ENCODE data around the gene ELK4.

The ELK4 gene

DNA sequence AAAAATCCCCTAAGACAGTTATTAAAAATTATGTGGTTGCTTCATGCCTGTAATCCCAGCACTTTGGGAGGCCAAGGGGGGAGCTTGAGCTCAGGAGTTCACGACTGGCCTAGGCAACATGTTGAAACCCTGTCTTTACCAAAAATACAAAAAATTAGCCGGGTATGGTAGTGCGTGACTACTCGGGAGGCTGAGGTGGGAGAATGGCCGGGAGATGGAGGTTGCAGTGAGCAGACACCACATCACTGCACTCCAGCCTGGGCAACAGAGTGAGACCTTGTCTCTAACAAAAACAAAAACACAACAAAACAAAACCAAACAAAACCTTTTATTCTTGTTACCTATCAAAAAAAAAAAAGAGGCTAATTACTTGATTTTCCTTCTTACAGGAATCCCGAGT, 2.1 kb downstream of the ELK4 start:
- no peak for DNase-seq

DNA sequence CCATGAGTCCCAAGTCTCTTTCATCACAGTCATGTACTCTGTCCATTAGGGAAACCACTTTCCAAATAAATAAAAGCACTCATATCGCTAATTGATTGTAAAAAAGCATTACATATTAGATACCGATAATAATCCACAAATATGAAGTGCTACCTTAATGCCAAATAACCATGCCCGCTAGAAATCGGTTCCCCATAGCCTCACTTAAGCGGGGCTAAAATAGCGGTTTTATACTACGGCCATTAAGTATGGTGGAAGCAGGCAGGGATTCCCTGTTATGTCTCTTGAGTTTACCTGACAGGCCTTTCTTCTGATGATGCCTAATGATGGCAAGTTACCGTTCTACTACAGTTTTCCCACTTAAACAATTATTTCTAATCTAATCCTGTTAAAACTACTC, 3.9 kb downstream of the ELK4 start:
- no peak for DNase-seq

DNA sequence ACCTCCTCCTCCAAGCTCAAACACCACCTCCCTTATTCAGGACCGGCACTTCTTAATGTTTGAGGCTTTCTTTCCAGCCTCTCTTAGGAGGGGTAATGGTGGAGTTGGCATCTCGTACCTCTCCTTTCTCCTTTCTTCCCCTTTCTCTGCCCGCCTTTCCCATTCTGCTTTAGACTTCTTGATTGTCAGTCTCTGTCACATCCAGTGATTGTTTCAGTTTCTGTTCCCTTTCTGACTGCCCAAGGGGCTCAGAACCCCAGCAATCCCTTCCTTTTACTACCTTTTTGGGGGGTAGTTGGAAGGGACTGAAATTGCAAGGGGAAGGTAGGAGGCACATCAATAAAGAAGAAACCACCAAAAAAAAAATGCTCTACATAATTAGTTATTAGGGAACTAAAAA, 5.6 kb downstream of the ELK4 start:
- no peak for DNase-seq

DNA sequence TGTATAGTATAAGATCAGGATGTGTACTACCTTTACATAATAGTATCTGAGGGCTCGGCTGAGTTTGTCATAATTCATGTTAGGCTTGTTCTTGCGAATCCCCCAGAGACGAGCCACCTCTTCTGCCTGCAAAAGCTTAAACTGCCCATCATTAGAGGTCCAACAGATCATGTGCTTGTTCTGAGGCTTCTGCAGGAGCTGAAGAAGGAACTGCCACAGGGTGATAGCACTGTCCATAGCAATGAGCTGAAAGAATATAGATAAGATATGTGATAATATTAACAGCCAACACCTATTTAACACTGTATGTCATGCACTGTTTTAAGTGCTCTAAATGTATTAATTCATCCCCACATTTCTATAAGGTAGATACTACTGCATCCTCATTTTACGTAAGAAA, 8.2 kb downstream of the ELK4 start:
- no peak for DNase-seq

DNA sequence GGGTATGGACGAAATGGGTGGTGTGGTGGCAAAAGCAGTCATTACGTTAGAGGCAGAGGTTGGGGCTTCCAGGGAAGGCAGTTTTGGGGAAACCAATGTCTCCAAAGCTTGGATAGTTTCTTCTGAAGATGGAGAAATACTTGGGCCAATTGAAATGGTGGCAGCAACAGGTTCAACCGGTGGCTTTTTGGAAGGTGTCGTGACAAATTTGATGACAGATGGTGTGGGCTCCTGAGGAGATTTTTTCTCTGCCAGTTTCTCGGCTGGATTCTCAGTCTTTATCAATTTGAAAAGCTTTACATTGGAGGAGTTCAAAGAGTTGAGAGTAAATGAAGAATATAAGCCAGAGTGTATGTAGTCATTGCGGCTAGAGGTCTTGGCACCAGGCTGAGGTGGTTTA, 11.5 kb downstream of the ELK4 start:
- no peak for DNase-seq

DNA sequence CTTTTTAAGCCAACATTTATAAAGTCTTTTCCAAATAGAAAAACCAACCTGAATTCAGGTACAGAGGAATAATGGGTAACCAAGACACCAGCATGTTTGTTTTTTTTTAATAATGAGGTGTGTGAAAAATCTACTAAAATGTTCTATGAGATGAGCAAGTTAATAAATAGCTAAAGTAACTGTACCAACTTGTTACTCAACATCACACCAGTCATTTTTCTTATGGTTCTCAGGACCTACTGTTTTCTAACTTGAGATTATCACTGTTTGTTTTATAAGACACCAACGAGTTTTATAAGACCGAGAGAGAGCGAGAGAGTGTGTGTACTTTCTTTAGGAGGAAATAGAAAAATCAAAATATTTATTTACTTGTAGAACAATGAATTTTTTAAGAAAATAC, 12.4 kb downstream of the ELK4 start:
- no peak for DNase-seq

DNA sequence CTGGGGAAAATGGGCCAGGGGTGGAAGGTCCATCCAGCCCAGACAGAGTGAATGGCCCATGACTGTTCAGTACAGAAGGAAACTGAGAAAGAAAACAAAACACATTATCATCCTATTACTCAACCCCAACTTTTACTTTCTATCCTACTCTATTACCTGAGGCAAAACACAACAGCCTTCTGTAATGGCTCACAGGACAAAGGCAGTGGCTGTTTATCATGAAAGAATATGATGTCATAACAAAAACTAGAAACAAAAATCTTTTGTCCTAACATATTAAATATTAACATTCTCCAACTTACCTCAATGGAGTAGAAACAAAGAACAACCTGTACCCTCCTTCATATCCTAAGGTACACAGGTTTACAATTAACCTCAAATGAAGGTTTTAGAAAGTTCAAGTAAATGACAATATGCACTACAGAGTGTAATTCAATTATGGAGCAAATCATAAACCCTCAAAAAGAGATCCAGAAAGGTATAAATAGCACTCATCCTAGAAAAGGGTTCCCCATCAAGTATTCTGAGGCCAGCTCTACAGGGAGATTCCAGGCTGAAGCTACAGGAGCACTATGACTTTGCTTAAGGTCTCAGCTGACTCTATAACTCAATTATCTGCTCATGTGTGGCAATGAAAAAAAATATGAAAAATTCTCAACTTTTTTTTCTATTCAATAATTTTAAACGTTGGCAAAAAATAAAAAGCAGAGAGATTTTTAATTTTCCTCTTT, 15.1 kb downstream of the ELK4 start:
- no peak for DNase-seq

DNA sequence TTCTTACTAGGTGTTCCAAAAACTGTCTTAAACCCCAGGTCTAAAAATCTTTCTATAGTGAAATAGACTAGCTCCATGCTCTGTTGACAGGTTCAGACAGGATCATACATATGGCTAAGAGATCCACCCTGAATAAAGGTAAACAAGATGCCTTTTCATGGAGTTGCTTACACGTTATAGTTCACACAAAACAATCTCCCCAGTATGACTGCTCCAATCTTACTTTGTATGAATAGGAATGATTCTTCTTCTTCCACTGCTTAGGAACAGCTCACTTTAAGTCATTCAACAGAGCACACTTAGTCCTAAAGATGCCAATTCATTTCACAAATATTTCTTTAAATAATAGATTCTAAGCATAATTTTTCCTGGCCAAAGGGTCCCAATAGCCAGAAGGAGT, 16.0 kb downstream of the ELK4 start:
- DNase-seq: no peak

DNA sequence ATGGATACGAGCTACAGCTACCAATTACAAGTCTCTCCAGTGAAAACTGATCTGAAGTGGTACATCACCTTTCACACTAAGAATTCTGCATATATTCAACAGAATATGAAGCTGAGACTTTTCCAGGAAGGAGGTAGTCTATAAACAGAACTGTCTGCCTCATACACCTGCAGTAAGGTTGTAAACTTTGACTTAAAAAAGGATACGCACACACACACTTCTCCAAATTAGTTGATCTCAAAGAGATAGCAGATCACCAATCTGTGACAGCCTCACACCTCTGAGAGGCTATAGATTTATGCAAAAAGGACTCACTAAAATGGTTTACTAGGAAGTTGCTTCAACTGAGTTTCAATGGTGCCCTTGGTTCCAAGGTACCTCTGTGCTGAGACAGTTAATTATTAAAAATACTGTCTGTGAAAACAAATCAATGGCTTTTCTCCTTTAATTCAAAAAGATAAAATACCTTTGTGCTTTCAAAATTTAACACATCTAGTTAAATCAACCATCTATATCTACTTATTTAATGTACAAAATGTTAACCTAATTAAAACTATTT, 17.9 kb downstream of the ELK4 start:
- DNase-seq: no peak

DNA sequence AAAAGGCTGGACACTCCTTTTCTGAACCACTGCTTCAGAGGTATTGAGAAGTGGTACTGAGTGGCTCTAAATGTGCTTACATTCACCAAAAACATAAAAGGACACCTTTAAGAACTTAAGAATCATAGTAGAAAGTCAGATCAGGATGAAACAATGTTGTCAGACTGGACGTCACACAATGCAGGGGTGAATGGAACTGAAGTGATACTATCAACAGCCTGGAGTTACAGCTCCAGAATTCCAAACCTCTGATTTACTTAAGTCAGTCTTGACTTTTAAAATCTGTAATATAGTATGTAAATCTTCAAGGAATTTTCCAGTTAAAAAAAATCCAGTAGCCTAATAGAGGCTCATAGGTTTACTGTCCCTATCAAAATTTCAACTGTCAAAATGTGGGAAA, 19.3 kb downstream of the ELK4 start:
- DNase-seq: no peak

DNA sequence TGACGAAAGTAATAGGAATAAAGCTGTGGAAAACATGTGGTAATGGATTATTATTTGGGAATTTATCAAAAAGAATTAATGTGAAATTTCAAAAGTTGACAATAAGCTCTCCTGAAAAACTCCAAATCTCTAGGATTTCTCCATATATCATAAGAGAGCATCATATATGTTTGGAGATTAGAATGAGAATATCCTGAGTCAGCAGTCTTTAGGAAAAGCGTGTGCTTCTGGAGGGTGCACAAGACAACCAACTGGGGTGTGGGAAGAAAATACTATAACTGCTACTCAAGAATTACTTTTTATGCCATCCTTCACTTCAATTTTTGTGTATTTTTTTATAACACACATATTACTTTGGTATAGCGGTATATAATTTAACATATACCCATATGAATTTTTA, 19.7 kb downstream of the ELK4 start:
- no peak for DNase-seq

DNA sequence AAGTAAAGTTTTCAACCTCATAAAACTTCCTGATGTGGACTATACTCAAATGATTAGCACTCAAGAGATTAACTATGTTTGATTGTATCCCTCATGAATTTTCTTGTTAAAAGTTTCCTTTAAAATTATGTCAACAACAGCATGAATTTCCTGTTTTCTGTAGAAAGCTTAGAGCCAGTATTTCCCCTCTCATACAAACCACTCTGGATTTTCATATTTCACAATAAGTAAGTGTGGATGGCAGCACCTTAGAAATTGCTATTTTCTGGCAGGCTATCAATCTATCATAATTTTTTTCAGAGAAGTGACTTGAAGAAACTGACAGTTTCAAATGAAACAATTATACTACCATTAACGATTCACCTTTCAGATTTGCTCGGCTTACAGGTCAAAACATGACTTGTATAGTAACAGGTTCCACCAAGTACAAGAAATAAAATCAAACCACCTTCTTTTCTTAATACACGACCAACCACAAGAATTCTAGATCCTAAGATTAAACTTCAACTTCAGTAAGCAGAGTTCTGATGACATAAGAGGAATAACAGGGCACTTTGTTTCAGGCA, 20.8 kb downstream of the ELK4 start:
- DNase-seq: no peak

DNA sequence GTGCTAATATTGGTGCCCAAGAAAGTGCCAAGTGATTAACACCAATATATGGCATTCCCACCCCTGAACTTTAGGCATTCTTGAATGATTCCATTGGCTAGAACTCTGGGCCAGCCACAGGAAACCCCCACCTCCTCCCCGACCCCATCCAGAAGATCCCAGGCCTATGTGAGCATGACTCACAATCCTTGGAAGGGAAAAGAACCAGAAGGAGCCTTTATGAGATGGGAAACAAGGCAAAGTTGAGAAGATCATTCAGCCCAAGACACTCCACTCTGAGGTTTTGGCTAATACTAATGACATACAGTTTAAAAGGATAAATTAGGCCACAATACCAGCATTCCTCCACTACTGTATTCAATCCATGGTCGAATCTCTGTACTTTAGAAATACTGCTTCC, 21.8 kb downstream of the ELK4 start:
- no peak for DNase-seq

DNA sequence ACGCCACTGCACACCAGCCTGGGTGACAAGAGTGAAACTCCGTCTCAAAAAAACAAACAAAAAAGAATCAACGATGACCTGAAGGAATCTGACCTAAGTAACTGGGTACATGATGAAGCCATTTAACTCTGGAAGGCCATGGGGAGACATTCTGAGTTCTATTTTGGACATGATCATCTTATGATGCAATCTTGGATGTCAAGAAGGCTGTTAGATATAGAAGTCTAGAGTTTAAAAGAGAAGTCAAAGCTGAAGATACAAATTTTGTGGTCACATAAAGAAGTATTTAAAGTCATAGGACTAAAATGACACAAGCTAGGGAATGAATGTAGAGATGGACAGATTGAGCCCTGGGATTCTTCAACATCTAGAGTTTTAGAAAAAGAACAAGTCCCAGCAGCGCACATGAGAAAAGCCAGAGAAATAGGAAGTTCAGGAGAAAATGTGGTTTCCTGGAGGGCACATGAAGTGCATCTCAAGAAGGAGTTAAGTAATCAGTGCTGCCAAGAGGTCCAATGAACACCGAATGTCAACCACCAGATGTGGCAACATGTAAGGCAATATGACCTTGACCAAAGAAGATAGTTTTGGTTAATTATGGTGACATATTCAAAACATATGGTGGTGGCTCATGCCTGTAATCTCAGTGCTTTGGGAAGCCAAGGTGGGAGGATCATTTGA, 26.8 kb downstream of the ELK4 start:
- no peak for DNase-seq

DNA sequence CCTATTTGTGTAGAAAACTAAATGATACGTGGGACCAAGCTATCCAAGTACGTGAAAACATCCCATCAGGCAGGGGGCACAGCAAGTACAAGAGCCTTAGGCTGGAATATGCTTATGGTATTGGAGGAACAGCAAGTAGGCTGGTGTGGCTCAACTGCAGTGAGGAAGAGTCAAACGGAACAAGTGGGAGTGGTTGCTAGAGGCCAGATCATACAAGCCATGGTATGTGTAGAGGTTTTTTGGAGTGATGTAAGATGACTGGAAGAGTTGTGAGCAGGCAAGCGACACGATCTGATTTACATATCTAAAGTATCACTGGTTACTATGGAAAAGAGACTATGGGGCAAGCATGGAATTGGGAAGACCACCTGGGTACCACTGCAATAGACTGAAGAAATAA, 27.8 kb downstream of the ELK4 start:
- DNase-seq: no peak

DNA sequence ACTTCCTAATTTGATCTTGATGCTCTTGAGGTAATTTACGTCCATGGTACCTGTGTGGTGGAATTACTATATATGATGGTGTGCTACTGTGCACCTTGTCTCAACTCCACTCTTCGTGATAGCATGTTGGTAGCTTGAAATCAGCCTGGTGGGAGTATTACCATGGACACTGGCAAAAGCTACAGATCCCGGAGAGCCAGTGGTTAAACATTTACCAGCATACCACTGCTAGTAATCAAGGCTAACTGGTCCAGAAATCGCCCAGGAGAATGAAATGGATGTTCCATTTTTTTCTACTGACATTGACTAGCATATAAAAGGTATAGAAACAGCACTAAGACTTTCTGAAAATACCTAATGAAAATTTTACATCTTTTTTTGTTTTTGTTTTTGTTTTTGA, 30.6 kb downstream of the ELK4 start:
- no peak for DNase-seq

DNA sequence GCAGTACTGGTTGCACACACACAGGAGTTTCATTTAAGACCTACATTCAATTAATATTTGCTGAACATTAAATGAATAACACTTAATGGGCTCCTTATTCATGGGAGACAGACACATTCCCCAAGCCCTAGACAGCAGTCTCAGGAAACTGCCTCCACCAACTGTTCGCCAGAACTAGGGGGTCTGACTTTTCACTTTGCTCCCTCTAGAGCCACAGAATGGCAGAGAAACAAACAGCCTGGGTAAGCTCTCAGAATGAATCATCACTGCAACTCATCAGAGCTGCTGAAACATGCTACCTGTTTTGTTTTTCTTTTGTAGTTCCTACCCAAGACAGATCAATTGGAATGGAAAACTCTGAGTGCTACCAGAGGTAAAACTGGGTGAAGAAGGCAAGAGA, 31.7 kb downstream of the ELK4 start:
- DNase-seq: no peak

DNA sequence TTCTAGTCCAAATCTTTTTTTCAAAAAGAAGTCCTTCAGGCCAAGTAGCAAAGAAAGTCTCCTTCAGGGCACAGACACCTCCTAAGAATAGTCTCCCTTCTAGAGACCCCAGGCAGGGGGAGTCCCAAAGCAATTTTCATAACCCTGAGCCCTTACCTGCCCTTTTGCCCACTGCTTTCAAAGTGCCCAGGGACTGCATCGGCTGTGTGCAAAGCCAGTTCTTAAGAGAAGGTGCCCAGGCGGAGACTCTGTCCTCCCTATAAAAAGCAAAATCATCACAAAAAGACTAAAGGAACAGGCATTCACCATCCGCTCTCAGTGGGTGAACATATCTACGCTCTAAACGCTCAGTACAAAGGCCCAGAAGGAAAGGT, 32.2 kb downstream of the ELK4 start:
- DNase-seq: no peak

DNA sequence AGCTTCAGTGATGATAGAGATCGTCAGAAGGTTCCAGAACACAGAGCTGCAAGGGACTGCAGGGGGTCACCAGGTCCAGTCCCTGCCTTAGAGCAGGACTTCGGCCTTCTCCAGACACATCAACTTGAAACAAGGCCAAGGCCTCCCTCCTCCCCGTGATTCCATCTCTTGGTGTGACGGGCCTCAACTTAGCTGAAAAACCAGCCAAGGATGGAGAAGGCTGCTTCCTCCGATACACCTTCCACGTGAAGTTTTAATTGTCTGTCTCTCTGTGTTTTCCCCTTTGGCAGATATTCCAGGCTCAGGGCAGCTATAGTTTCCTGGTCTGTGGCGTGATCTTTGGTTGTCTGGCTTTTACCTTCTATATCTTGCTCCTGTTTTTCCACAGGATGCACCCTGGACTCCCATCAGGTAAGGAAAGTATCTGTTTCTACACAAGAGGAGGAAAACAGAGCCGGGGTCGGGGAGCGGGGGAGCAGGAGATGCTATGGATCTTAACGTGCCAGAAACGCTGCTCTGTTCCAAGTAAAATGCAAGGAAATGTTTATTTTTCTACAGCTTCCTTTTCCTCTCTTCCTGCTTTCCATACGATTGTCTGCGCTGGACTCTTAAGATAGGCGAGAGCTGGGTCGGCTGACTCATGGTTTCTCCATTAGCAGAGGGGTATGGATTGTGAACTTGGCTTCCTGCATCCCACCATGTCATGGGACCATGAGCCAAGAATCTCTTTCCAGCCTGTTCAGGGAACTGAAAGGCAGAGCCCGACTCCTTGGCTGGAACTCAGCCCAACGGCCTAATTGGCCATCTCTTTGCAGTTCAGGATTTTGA, 32.8 kb downstream of the ELK4 start:
- no peak for DNase-seq

DNA sequence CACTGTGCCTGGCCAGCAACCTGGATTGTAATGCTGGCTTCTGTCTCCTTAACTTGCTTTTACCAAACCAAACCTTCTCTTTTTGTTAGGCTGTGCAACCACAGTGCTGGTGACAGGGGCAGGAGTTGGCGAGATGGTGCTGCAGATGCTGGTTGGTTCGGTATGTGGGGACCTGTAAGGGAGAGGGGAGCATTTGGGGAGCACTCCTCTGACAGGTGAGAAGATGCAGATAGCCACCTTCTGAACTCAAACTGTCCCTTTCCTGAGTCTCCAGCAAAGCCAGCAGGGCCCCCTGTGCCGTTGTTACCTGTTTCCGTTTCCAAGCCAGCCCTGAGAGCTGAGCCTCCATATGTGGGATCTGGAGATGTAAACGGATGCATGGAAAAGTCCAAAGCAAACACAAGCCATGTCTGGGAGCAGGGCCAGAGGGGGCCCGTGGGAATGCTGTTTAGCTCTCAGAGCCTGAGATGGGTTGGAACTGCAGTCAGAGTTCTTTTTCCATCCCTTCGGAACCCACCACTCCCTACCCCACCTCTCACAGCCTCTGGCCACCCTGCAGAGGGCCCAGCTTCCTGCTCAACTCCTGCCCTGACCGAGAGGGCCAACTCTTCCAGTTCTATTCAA, 34.0 kb downstream of the ELK4 start:
- DNase-seq: no peak

DNA sequence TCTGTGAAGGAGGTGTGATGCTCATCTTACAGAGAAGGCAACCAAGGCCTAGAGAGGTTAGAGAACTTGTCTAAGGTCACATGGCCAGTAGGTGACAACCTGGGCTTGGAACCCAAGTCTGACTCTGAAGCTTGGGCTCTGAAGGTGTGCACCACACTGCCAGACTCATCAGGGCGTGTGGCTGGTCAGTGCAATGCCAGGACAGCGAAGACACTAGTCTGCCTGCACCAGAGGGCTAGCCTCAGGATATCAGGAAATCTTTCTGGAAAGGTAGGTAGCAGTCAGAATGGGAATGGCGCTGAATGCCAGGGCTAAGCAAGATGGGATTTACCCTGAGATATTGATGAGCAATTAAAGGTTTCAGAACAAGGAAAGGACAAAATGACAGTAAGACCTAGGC, 34.9 kb downstream of the ELK4 start:
- no peak for DNase-seq

DNA sequence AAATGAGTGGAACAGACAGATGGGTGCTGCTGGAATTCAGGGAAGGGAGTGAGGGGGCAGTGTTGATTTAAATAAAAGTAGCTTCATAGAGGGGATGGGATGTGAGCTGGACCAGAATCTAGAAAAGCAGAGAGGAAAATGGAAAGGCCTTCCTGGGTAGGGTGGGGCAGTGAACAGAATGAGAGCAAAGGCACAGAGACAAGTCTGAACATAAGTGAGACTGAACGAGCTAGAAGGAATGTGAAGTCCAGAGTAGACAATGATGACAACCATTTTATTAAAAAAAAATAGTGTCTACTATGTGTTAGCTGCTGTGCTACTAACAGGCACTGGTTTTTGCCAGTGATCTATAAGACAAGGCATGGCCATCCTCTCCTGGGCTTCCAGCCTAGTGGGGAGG, 36.0 kb downstream of the ELK4 start:
- no peak for DNase-seq

DNA sequence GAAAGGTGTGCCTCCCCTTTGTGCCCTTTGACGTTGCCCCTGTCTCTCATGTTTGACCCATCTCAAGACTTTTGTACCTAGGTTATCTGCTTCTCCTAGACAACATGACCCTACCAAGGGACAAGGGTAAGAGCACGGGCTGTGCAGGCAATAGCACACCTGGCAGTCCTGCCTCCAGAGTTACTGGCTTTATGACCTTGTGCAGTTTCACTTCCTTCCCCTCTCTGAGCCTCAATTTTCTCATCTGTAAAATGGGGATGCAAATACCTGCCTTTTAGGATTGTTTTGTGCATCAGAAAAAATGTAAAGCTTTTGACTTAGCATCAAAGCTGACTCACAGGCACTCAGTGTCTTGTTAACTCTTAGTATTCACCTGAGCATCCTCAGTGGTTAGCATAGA, 36.4 kb downstream of the ELK4 start:
- DNase-seq: no peak

Data from retina (tissue), 1 donor.